HL-60/S4 treated with retinoic acid at 250 ng/mL for 4 days and 3 days (cell line): ENCODE data around the gene CAPZB.

ENCODE experiments used
- in situ Hi-C: fragments of 300-500 bp; cut with MboI; formaldehyde crosslinking; loops from 2 replicates; pipeline ENCODE4 v1.7.0; 2022; ENCODE audit warnings: low sequenced_read_pairs

Gene CAPZB

DNA sequence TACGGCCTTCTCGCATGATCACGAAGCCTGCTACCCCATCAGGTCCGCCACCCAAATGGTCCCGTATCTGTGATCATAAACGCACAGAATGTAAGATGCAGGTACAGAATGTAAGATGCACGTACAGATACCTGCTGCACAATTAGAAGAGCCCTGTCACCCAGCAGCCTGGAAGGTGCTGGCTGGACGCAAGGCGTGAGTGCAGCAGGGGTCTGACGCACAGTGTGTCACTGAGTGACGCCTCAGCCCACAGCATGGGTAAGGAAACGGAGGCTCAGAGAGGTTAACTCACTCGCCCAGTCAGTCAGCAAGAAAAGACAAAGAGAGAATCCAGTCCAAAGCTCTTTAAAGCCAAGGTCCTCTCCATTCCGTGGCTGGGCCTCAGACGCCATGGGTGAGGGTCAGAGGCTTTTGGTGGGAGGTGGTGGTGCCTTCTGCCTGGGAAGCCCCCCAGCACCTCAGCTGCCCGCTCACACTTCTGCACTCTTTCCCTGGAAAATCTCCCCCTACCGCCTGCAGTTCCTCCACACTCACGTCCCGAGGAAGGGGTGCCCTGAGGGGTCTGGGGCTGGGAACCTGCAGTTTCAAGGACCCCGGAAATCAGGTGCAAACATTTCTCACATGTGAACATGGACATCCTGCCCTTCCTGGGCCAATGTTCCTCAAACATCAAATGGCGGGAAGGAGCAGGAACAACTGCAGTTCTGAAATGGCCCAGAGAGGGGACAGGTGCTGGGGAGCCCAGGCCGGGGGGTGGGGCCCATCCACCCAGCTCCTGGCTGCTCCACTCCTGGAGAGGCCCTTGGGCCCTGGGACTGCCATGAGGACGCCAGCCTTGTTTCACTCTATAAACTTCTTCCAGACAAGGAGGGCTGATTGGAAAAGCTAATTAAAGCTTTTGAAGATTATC, 113.9 kb downstream of the CAPZB start:
- in situ Hi-C loops: no loop called here

- in situ Hi-C loops: no loop called here
Observed at GRCh38 chr1:19370453-19371170, 114.7 kb downstream of the CAPZB start.

GRCh38 chr1:19369396-19370090, 115.8 kb downstream of the CAPZB start:
- in situ Hi-C loops: no loop called here

DNA sequence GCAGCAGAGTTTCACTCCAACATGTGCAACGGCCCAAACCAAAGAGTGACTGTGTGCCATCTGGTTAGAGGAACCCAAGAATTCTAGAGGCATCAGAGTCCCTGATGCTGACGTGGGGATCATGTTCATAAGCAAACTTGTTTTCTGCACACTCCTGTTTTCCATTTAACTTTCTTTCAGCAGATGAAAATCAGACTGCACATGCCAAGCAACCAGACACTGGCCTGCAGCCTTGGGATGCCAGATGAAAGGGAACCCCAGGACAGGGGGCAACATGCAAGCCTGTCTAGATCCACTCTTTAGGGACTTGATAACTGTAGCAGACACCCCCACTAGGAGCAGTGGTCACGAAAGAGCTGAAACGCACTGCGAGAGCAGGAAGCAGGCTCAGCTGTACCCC, 116.4 kb downstream of the CAPZB start:
- in situ Hi-C loops: no loop called here

DNA sequence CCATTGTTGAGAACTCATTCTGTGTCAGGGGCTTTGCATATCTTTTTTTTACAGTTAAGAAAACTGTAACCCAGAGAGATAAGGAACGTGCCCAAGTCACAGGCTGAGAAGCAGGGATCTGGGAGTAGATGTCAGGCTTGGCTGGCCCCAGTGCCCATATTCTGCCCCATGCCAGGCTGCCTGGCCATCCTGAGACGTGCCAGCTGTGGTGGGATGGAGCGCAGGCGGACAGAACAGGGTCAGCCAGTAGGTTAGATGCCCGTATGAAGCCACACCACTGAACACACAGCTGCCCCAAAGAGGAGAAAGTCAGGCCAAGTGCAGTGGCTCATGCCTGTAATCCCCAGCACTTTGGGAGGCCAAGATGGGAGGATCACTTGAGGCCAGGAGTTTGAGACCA, 117.3 kb downstream of the CAPZB start:
- in situ Hi-C loops: no loop called here

DNA sequence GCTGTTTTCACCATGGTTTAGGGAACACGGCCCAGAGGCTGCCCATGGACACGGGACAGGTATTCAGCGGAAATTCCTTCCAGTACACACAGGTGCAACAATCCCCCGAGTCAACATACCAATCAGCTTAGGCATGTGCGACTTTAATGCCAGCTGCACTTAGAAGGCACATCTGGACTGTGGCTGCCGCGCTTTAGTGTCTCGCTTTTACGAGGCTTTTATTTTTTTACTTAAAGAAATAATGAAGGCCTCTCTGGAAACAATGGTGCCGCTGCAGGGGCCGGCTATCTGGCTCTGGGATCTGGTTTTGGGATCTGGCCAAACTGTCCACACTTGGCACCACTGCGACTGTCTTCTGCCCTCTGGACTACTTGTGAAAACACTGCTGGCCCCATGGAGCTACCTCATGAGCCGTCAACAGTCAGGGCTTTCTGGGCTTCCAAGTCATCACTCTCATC, 117.7 kb downstream of the CAPZB start:
- in situ Hi-C loops: no loop called here

DNA sequence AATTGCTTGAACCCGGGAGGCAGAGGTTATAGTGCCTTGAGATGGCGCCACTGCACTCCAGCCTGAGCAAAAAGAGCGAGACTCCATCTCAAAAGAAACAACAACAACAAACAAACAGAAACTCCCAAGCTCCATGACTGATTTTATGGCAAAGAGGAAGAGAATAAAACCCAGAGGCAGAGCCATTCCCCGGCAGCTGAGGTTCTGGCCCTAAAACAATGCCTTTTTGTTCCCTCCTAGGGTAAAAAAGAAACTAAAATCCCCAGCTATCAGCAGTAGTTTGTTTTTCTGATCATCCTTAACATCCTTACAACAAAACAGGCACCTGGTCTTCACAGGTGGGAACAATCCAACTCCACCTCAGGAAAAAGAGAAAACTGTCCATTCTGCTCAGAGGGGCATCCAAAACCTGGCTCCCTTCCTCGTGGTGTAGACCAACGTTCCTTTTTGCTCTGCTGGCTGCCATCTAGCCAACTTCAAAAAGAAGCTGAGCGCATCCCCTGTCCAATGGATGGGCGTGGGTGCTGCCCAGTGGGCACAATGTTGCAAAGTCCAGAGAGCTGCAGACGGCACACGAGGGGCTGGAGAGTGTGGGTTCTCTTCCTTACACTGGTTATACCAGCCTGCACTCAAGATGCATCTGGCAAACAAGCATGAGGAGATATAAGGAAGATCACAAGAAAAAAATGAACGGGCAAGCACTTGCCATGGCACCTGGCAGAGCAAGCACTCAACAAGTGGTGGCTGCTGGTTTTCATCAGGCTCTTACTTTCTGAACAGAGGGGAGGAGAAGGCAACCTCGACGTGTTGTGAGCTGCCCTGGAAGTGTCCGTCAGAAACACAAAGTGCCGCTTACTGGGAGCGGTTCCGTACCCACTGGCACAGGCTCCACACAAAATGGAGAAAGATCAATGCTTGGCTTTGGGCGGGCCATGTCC, 118.5 kb downstream of the CAPZB start:
- in situ Hi-C loops: no loop called here

GRCh38 chr1:19365721-19366120, 119.6 kb downstream of the CAPZB start:
- in situ Hi-C loops: no loop called here

DNA sequence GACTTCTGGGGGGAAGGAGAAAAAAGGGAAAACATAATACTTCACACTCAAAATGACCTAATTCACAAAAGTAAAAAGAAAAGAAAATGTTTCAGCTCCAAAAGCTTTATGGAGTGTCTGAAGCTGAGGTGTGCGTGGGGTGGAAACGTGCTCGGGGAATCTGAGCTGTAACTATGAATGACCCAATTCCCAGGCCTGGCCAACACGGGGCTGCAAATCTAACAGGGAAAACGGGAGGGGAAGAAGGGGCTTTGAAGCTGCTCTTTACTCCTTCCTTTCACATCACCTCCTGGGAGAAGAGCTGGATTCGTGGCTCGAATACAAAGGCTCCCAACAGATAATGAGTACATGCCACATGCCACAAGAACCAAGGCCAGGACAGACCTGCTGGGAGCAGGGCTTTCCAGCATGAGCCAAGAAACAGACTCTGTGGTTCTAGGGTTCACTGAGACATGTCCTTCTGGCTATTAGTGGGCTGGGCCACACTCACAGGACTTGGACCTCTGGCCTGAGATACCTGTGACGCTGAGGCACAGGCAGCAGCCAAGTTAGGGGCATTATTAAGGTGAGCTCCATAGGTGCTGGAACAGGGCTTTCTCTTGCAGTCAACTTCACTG, 121.7 kb downstream of the CAPZB start:
- in situ Hi-C loops: no loop called here

GRCh38 chr1:19361611-19362147, 123.7 kb downstream of the CAPZB start:
- in situ Hi-C loops: no loop called here

DNA sequence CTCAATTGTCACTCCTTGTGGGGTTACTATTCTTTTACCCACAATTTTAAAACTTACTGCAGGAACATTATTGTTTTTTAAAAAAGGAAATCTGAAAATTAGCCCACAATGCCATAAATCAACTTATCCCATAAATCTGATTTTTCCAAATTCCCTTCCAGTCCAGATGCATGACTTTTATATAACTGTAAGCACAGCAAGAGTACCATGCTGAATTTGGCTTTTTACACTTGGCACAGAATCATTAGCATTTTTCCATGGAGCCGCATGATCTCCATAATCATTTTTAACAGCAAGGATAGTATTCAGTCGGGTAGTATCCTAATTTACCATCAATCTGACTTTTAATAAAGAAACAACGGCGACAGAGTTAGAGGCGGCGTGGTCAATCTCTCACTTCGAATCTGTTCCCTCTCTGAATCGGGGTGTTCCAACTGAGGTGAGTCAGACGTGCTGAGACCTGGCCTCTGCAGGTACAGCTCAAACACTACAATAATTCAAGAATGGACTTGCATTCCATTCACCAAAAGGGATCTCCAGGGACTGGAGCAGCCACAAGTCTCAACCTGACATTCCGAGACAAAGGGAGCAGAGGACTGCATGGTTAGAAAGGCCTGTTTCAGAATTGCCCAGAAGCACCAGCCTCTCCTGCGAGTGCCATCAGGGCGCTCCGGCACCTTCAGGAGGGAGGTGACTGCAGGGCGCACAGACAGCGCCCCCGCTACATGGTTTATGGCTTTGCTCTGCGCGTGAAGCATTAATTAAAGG, 124.3 kb downstream of the CAPZB start:
- in situ Hi-C loops: no loop called here

- in situ Hi-C loops: no loop called here
Observed at GRCh38 chr1:19360432-19360831, 124.9 kb downstream of the CAPZB start.

GRCh38 chr1:19360016-19360415, 125.3 kb downstream of the CAPZB start:
- in situ Hi-C loops: no loop called here

DNA sequence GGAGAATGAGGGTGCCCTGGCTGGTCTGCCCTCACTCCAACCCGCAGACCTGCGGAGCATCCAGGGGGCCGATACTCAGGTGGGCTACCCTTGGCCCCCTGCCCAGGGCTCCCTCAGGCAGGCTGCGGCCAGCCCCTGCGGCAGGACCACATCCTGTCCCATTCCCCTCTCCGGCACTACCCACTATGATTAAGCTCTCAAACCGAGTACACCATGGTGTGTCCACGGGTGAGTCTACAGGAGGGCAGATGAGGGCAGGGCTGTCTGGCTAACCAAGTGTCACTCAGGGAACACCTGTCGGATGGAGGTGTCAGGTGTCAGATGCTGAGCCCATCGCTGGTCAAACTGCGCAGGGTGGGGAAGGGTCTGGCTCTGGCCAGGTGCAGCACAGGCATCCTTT, 126.0 kb downstream of the CAPZB start:
- in situ Hi-C loops: no loop called here

DNA sequence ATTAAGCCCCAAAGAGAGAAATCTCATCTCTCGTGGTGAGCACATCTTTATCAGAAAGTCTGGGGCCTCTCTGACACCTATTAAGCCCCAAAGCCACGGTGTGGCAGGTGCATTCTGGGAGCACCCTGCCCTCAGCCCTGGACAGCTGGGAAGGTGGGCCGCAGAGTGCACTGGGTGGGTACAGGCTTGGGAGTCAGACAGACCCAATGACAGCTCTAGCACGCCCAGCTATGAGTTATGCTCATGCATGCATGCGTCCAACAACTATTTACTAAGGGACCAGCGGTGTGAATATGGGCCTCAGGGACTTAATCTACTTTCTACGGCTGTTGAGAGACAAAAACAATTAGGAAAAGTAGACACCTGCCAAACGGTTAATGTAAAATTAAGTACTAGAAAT, 126.6 kb downstream of the CAPZB start:
- in situ Hi-C loops: no loop called here

- in situ Hi-C loops: no loop called here
Observed at GRCh38 chr1:19357299-19357986, 127.9 kb downstream of the CAPZB start.

GRCh38 chr1:19356266-19356665, 129.1 kb downstream of the CAPZB start:
- in situ Hi-C loops: no loop called here

- in situ Hi-C loops: no loop called here
Observed at GRCh38 chr1:19354531-19354981, 130.8 kb downstream of the CAPZB start.
